Cardiac septum (tissue), 1 donor: ENCODE data around the gene CERK. TPM values are rescaled to one million over a fixed set of nuclear protein-coding genes. Genes with fewer than 3 reads are reported as not detected.

Source experiments
- DNase-seq: peaks from one replicate; pipeline ENCODE4 v3.0.0-alpha.2; 2020; ENCODE audit warnings: low spot score
- intact Hi-C: fragments of 100-400 bp; cut with DNase I; formaldehyde crosslinking; loops from one replicate; pipeline ENCODE4 v1.14.0; 2022
- total RNA-seq: library from RNA; stranded (reverse); fragmentation: NEBNext Ultra II Directional; extraction: Animal tissue kit (Norgen Biotek cat#: 25700); gene quantifications from one replicate; pipeline ENCODE4 v1.2.1, GENCODE V29; 2021
- donor health status: DM: no; HTN: no; CAD: no.

The CERK gene
- total RNA-seq, 1 donor from 2014 or later: 60.0 TPM

- no peak for DNase-seq
- intact Hi-C loops: no loop called here
Observed at GRCh38 chr22:46714550-46714949, 23.5 kb downstream of the CERK start.

DNA sequence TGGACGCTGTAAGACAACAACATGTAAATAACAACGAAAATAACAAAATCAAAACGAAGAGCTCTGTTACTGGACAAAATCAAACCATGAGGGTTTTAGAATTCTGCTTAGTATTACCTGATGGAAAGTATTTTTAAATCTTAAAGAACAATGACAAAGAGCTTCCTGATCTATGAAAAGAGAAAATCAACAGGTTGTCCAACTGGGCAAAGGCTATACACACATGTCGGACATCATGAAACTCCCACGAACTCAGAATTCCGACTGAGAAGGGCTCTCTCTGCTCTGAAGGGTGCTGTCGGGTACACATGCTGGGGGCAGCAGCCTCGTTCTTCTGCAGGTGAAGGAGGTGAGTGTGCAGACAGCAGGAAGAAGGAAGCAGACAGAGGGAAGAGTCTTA lies 25.8 kb downstream of the CERK start:
- intact Hi-C loops: no loop called here
- DNase-seq: no peak

DNA sequence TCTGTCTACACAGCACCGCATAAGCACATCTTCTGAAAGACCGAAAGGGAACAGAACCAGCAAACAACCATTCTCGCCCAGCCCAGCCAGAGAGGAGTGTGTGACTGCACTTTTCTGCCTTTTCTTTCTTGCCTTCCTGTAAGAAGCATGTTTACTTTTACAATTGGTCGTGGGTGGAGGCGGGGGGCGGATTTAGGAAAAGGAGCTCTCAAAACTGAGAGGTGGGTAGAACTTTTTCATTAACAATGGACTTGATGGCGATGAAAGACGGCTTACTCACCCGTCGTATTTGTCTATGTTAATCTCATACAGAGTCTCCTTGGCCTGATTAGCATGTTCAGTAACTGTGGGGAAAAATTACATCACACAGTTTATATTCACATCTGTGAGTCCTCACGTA lies 27.2 kb downstream of the CERK start:
- DNase-seq: no peak
- intact Hi-C loops: no loop called here

DNA sequence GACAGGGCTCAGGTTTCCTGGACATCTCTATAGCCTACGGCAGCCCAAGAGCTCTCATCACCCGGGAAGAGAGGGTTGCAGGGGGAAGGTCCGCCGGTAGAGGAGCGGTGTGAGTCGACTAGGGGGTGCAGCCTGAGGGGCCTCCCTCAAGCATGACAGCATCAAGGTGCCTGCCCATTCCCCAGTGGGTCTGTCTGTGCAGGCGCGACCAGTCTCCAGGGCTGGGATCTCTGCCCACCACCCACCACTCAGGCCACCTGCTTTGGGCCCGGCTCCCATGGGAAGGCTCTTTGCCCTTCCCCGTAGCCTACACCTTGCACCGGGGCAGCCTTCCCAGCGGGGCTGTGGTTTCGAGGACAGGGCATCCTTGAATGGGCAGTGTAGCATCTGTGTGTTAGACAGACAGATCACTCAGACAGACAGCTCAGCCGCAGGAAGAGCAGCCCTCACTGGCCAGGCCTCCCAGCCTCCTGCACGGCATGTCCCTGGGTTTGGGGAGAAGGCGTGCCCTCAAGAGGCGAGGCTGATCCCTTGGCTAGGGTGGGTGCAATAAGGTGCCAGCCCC lies 29.2 kb downstream of the CERK start:
- DNase-seq: no peak
- intact Hi-C loops: no loop called here

DNA sequence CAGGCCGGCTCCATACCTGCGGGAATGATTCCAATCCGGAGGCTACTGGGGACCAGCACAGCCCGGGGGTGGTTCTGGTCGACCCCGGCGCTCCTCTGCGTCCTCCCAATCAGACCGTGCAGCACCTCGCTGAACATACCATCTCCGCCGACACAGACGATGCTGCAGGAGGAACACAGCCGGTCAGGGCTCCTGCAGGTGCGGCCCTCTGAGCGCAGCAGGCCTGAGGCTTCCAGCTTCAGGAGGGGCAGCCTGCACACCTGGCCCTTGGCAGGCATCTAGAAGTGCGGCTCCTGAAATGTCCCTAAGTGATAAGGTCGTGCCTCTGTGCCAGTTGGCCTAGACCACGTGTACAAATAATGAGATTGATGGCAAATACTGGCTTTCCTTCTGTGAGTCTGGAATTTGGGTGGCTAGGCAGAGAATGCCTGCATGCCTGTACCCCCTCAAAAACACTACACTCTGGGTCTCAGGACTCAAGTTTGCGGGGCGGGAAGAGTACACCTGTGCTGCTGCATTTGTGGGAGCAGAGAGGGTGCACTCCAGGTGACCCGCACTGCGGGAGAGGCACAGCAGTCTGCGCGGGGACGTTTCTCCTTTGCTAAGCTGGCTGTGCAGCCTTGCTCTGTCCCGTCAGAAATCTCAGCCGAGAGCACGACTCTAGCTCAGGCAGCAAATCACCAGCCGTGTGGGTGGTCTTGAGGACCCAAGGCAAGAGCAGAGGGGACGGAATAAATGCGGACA lies 30.1 kb downstream of the CERK start:
- intact Hi-C loops: no loop called here
- no peak for DNase-seq

DNA sequence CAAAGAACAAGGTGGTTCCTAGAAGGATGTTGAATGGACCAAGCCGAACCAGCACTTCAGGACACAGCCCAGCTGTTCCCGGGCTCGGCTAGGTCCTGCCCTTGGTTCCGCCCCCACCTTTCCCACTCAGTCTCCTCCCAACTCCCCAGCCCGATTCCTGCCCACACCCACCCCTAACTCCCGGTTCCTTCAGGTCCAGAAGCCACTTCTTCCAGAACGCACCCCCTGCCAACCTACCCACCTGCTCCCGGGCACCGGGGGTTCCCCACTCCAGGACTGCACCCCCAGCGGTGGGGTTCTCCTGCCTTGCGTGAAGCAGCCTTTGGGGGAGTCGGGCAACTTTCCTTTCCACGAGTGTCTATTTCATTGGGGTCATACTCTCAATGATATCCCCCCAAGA lies 30.7 kb downstream of the CERK start:
- intact Hi-C loops: no loop called here
- DNase-seq: no peak

GRCh38 chr22:46706060-46706459 lies 32.0 kb downstream of the CERK start:
- DNase-seq: no peak
- intact Hi-C loops: no loop called here

DNA sequence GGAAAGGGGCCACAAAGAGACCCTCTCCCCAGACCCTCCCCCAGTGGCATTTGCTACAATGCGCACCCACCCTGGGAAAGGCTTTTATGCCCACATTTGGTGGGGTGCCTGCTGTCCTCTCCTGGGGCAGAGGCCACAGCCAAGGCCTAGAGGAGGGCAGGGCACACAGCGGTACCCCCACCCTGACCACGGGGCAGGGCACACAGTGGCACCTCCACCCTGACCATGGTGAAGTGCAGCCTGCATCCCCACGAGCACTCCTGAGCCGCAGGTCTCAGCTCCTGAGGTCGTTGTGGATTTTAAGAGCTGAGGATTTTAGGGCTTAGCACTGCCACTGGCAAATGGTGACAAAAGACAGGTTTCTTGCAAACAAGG lies 34.1 kb downstream of the CERK start:
- no peak for DNase-seq
- intact Hi-C loops: no loop called here

GRCh38 chr22:46703171-46703995 lies 34.7 kb downstream of the CERK start:
- intact Hi-C loops: no loop called here
- DNase-seq: no peak

- DNase-seq: no peak
- intact Hi-C loops: no loop called here
Observed at GRCh38 chr22:46701262-46701661, 36.8 kb downstream of the CERK start.

DNA sequence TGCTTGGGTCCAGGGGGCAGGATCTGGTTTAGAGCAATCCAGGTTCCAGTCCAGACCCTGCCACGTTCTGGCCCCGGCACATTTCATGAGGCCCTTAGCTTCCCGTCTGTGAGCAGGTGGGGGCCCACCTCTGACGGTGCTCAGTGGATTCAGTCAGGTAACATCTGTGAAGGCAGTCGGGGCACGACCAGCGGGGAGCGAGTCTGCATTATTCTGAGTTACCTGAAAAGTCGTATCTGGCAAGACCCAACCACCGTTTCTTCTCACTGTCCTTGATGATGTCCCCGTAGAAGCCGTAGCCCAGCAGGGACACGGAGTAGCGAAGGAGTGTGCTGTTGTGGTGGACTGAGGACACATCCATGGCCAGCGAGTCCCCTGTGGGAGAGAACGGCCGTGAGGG lies 39.0 kb downstream of the CERK start:
- intact Hi-C loops: no loop called here
- DNase-seq: no peak

GRCh38 chr22:46697811-46698515 lies 40.1 kb downstream of the CERK start:
- DNase-seq: no peak
- intact Hi-C loops: no loop called here

GRCh38 chr22:46696614-46697013 lies 41.4 kb downstream of the CERK start:
- DNase-seq: no peak
- intact Hi-C loops: no loop called here

DNA sequence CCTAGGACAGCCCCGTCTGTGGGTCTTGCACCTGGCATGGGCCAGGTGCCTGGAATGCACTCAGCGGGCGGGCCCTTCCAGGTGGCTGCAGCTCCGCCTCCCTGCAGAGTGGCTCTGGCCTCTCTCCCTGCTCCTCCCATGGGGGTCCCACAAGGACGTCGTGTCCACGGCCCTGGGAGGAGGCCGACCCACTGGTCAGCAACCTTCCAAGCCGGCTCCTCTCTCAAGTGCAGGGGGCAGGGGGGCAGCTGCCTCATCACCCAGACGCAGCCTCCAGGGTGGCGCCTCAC lies 41.9 kb downstream of the CERK start:
- intact Hi-C loops: no loop called here
- DNase-seq: no peak

DNA sequence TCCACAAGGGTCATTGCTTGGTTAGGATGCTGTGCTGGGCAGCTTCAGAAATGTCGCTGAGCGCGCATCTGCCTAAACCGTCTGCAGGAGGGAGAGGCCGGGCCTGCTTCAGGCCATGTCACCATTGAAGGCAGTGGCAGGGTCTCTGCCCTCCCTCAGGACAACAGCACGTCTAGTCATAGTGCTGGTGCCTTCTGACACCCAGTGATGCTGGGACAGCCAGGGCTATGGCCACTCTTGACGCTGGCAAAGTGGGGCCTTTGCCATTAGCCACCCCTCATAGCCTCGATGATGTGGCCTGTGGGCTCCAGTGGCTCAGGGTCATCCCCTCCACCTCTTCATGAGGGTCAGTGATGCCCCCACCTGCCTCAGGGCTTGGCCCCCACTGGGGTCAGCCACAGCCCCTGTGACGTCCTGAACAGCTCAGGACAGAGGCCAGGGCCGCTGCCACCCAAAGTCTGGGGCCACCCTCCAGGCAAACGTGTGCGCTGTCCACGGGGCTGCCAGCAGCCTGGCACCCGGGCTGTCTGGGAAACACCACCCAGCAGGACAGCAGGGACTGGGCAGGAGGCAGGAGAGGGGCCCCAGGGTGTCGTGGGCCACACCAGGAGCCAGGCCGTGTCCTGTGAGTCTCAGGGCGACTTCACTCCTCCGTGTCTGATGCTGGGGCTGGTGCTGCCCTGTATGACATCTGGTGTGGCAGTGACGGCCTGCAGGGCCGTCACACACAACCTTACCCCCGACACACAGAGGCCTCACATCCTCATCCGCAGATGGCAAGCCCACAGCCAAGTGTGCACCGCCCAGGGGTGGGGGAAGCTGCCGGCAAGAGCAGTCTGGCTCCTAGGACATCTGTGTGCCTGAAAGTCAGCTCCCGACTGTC lies 42.5 kb downstream of the CERK start:
- intact Hi-C loops: no loop called here
- no peak for DNase-seq

DNA sequence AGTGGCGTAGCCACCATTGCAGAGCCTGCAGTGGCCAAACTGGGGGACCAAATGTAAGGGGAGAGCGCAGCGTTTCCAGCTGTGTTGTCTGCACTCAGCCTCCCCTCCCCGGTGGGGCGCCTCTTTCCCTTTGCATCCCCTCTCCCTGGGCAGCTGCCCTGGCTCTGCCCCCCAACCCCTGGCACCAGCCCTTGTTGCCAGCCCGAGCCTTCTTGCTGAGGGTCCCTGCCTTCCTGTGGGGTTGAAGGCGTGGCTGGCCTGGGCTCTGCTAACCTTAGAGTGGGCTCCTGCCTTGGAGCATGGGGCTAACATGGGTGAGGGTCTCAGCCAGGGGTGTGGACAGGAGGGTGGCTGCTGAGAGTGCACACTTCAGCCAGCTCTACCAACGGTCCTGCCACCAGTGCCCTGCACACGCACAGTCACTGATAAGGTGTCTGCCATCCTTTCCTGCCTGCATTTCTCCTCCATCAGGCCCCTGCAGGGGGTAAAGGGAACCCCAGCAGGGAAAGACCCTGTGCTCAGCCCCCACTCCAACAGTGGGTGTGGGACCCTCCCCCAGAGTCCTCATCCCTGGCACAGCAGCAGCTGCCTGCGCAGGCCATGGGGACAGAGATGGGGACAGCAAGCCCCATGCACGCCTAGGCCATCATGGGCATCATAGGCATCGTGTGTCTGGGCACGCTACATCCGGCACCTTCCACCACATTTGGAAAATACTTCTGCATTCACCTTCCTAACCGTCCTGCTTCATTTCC lies 43.5 kb downstream of the CERK start:
- intact Hi-C loops: no loop called here
- DNase-seq: no peak

GRCh38 chr22:46693634-46694415 lies 44.2 kb downstream of the CERK start:
- intact Hi-C loops: no loop called here
- no peak for DNase-seq

- DNase-seq: no peak
Observed at GRCh38 chr22:46691571-46691970, 46.5 kb downstream of the CERK start.

More at GRCh38 chr22:46691571-46691970, 46.5 kb downstream of the CERK start:
- intact Hi-C loops: no loop called here
